ENCODE results near the gene OR2T8.

- TF ChIP-seq ZNF565 (CRISPR knock-in tag; conservative IDR thresholded peaks at IDR 0.05; ENCODE audit: low read depth) (no peak), ARNTL (CRISPR knock-in tag; IDR thresholded peaks at IDR 0.05; ENCODE audit: borderline replicate concordance, low read depth) (no peak), CREB5 (CRISPR knock-in tag; IDR thresholded peaks at IDR 0.05; ENCODE audit: low read depth) (no peak), PATZ1 (CRISPR knock-in tag; IDR thresholded peaks at IDR 0.05; ENCODE audit: borderline replicate concordance) (no peak), ZFP3 (CRISPR knock-in tag; IDR thresholded peaks at IDR 0.05) (no peak), RARB (CRISPR knock-in tag; IDR thresholded peaks at IDR 0.05) (no peak), CSDC2 (CRISPR knock-in tag; IDR thresholded peaks at IDR 0.05) (no peak), SNAI2 (CRISPR knock-in tag; IDR thresholded peaks at IDR 0.05) (no peak), CSRNP3 (CRISPR knock-in tag; IDR thresholded peaks at IDR 0.05) (no peak)
Observed at GRCh38 chr1:247905910-247906503, 14.0 kb upstream of the OR2T8 start.
